ENCODE results near the gene PPP1R1B. TPM values are rescaled to one million over a fixed set of nuclear protein-coding genes. Genes with fewer than 3 reads are reported as not detected.

The PPP1R1B gene
- not detected in 2 replicates for total RNA-seq (2021)
- not detected for Bru-seq, nascent RNA
- not detected for BruChase-seq, experiment 1, labeled RNA remaining after a 2-hour chase
- BruChase-seq, experiment 2, labeled RNA remaining after a 6-hour chase, result not detected
- long read RNA-seq, result 0 reads

DNA sequence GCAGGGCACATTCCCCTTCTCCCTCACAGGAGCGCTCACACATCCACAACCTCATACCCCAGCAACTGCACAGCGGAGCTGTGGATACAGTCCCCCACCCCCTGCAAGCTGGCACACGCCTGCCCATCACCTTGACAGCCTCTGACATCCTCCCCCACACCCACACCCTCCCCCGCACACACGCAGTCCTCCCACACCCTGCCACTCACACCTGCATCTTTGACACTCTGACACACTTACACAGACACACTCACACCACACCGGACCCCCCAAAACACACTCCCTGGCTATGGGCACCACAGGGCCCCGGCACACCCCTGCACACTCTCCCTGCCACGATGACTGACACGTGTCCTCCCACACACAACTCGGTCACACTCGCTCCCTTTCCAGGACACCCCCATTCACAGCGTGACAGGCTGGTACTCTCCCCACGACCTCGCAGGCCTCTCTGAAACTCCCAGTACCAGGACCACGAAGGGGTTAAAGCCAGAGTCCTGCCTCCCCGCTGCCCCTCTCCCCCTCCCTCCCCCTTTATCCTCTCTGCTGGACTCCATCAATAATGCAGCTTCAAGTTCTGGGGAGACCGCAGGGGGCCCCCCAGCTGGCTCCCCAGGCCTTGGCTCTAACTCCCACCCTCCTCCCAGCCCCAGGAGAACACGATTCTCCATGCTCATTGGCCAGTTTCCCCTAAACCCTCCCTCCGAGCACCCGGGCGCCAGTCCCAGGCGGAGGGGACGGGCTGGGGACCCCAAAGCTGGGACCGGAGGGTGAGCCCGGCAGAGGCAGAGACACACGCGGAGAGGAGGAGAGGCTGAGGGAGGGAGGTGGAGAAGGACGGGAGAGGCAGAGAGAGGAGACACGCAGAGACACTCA, at the start of gene PPP1R1B:
PPP1R1B (plus strand) TSS at position 782 of the 876 bp plus-strand sequence. CDS start 441 bp downstream, outside the sequence.
- CTCF ChIA-PET, result interaction anchor here (0.5 kb wide), 1 partner anchor 104 kb away, joined by 5 read pairs; the partner anchor contains the start of gene MIEN1
- H3K27ac ChIP-seq, result no peak within 1 kb of the TSS
- no peaks in the 10 kb centered on the region for H3K27me3 ChIP-seq (ENCODE audit: insufficient read depth, low read depth)

DNA sequence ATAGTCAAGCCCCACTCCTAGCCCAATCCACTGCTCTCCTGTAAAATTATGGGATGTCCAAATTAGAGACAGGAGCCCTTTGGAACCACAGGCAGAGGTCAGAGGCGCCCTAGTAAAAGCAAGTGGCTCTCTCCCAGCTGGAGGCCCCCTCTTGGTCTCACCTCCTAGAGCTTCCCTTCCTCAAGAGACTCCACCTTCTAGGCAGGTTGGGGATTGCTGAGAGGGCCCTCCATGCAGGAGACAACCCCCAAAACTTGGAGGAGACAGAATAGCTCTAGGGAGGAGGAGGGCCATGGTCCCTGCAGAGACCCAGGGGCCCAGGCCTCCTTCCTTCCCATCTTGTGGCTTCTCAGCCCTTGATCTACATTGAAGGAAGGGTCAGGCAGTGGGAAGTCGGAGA, 48.5 kb upstream of the PPP1R1B start:
- ChIA-PET POLR2A (ENCODE audit: unreplicated experiment) (interaction anchor here (0.7 kb wide), 1 partner anchor 39 kb away, joined by 4 read pairs; no protein-coding TSS in a partner anchor), CTCF (no interaction called here)
- Histone ChIP-seq H3K9me2 (ENCODE audit: insufficient read depth) (no peaks in the 10 kb centered on the region), H3K27ac (no peak overlapping the region), H3K4me2 (no peak overlapping the region), H4K20me1 (ENCODE audit: insufficient read depth) (no peaks in the 10 kb centered on the region), H3K4me3 (no peak overlapping the region), H3K36me3 (ENCODE audit: low read depth) (no peaks in the 10 kb centered on the region), H3K27me3 (ENCODE audit: insufficient read depth, low read depth) (peaks cover 17% of the 10 kb centered on the region; the same call in 1 of the 2 replicates), H3F3A (ENCODE audit: insufficient read depth, low read depth) (no peaks in the 10 kb centered on the region), H3K4me1 (replicated peaks; ENCODE audit: insufficient read depth) (peaks cover 5% of the 10 kb centered on the region; the same call in 1 of the 2 replicates), H3K79me2 (ENCODE audit: low read depth) (no peaks in the 10 kb centered on the region), H3K9me3 (ENCODE audit: insufficient read depth, low read depth) (no peaks in the 10 kb centered on the region), H2AFZ (no peak overlapping the region)
- no TSS peak for BruUV-seq (replicated peaks)
- intact Hi-C loops (cut with micrococcal nuclease; ENCODE audit: unreplicated experiment), result no loop called here
- TF ChIP-seq, protein P1, sequence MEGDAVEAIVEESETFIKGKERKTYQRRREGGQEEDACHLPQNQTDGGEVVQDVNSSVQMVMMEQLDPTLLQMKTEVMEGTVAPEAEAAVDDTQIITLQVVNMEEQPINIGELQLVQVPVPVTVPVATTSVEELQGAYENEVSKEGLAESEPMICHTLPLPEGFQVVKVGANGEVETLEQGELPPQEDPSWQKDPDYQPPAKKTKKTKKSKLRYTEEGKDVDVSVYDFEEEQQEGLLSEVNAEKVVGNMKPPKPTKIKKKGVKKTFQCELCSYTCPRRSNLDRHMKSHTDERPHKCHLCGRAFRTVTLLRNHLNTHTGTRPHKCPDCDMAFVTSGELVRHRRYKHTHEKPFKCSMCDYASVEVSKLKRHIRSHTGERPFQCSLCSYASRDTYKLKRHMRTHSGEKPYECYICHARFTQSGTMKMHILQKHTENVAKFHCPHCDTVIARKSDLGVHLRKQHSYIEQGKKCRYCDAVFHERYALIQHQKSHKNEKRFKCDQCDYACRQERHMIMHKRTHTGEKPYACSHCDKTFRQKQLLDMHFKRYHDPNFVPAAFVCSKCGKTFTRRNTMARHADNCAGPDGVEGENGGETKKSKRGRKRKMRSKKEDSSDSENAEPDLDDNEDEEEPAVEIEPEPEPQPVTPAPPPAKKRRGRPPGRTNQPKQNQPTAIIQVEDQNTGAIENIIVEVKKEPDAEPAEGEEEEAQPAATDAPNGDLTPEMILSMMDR (conservative IDR thresholded peaks at IDR 0.05), result no peak
- TF ChIP-seq EZH2 (IDR thresholded peaks at IDR 0.05; ENCODE audit: low read depth), result no peak
- no peak for DNase-seq

More for the DNA sequence above, at the start of gene PPP1R1B:
- Histone ChIP-seq H3K79me2 (ENCODE audit: low read depth) (no peaks in the 10 kb centered on the region), H4K20me1 (ENCODE audit: insufficient read depth) (no peaks in the 10 kb centered on the region), H3F3A (ENCODE audit: insufficient read depth, low read depth) (peaks cover 22% of the 10 kb centered on the region; the same call in 1 of the 2 replicates), H3K9me2 (ENCODE audit: insufficient read depth) (no peaks in the 10 kb centered on the region), H3K4me2 (no peak within 1 kb of the TSS), H3K4me1 (replicated peaks; ENCODE audit: insufficient read depth) (peaks cover 19% of the 10 kb centered on the region), H3K36me3 (ENCODE audit: low read depth) (no peaks in the 10 kb centered on the region), H3K9me3 (ENCODE audit: insufficient read depth, low read depth) (no peaks in the 10 kb centered on the region), H2AFZ (no peak within 1 kb of the TSS), H3K4me3 (no peak within 1 kb of the TSS)
- TF ChIP-seq, protein P1 (conservative IDR thresholded peaks at IDR 0.05), result no peak
- no peak for TF ChIP-seq EZH2 (IDR thresholded peaks at IDR 0.05; ENCODE audit: low read depth)
- BruUV-seq (replicated peaks), result no TSS peak
- no peak for DNase-seq
- POLR2A ChIA-PET (ENCODE audit: unreplicated experiment), result no interaction called here
- intact Hi-C loops (cut with micrococcal nuclease; ENCODE audit: unreplicated experiment), result no loop called here

DNA sequence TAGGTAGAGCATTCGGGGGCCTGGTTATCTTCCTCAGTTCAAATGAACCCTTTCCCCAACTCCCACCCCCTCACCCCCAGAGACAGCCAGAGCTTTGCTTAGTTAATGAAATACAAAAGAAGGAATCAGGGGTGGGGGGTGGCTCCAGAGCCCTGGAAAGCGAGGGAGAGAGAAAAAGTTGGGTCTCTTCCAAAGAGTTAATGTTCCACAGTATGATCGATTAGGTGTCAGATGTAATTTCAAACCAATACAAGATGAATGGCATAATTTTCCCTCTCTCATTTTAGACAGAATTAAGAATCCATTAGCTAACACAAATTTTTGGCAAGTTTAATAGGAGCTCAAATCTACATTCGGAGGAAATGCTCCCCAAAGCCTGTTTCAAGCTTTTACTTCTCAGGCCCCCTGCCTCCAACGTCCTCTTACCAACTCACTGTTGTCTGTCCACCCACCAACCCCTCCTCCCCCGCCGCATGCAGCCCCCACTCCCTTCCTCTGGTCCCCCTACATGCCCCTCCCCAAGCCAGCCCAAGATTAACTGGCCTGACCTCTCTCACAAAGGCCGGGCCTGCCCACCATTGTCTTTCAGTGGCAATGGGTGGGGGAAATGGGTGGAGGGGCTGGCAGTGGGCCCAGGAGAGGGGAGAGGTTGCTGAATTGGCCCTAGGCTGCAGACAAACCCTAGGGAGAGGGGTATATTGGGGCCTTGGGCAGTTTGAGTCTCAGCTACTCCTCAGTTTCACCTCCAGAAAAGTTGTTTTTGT, 47.3 kb upstream of the PPP1R1B start:
- intact Hi-C loops (cut with micrococcal nuclease; ENCODE audit: unreplicated experiment), result no loop called here
- Histone ChIP-seq H3K27me3 (ENCODE audit: insufficient read depth, low read depth) (peaks cover 17% of the 10 kb centered on the region; the same call in 1 of the 2 replicates), H3K9me2 (ENCODE audit: insufficient read depth) (no peaks in the 10 kb centered on the region), H3F3A (ENCODE audit: insufficient read depth, low read depth) (no peaks in the 10 kb centered on the region), H2AFZ (no peak overlapping the region), H3K9me3 (ENCODE audit: insufficient read depth, low read depth) (no peaks in the 10 kb centered on the region), H4K20me1 (ENCODE audit: insufficient read depth) (no peaks in the 10 kb centered on the region), H3K4me2 (no peak overlapping the region), H3K4me3 (no peak overlapping the region), H3K27ac (no peak overlapping the region), H3K4me1 (replicated peaks; ENCODE audit: insufficient read depth) (no peaks in the 10 kb centered on the region), H3K79me2 (ENCODE audit: low read depth) (no peaks in the 10 kb centered on the region), H3K36me3 (ENCODE audit: low read depth) (no peaks in the 10 kb centered on the region)
- BruUV-seq (replicated peaks), result no TSS peak
- ChIA-PET POLR2A (ENCODE audit: unreplicated experiment) (interaction anchor here (0.6 kb wide), 1 partner anchor 35 kb away, joined by 5 read pairs; no protein-coding TSS in a partner anchor), CTCF (no interaction called here)
- TF ChIP-seq EZH2 (IDR thresholded peaks at IDR 0.05; ENCODE audit: low read depth), result no peak
- TF ChIP-seq, protein P1 (conservative IDR thresholded peaks at IDR 0.05), result no peak
- no peak for DNase-seq

Measured in PC-9 (cell line).